Mononuclear cell (primary cell): Measurements from ENCODE around the gene ALG14. TPM values are rescaled to one million over a fixed set of nuclear protein-coding genes. Genes with fewer than 3 reads are reported as not detected.
"Not testable (repeated sequence)": the region's sequence is repeated elsewhere in the genome, so short reads cannot be mapped to it uniquely, and the experiment has no call there.

Source experiments
- H3K27me3 ChIP-seq: 2 replicates; pipeline ENCODE4 v1.6.0; 2011; ENCODE audit warnings: low read length, control low read depth; ENCODE audit not compliant: insufficient read depth
- H3K4me1 ChIP-seq: 2 replicates; pipeline ENCODE4 v1.5.1; 2011; ENCODE audit warnings: mild to moderate bottlenecking, low read length, control low read depth; ENCODE audit not compliant: insufficient read depth
- H3K4me3 ChIP-seq: 2 replicates; pipeline ENCODE4 v1.5.1; 2011; ENCODE audit warnings: mild to moderate bottlenecking, low read length, moderate library complexity
- H3K9me3 ChIP-seq: 2 replicates; pipeline ENCODE4 v1.5.1; 2011; ENCODE audit warnings: low read depth, mild to moderate bottlenecking, control low read depth, low read length
- total RNA-seq: library from RNA; depleted of rRNA; stranded (reverse); fragments of >200 nt; gene quantifications from one replicate; pipeline ENCODE4 v1.2.3, GENCODE V29; 2012

The ALG14 gene
- total RNA-seq, 1 donor, result 0.21 TPM

DNA sequence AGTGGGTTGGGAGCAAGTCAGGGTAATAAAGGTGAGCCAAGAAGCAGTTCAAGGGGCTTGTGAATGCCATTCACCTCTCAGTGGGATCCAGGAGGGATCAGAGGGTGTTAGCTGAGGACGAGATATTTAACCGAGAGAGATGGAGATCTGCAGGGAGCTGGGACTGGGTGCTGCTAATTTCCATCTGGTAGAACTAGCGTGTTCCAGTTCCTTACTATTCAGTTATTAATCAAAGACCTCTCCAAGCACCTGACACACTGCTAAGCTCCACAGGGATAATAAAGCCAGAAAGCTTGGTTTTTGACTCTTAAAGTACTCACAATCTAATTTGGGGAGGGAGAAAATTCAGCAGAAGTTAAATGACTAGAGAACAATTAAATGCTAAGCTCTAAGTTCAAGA lies 57.7 kb downstream of the ALG14 start:
- no peak overlapping the region for H3K4me3 ChIP-seq
- no peaks in the 10 kb centered on the region for H3K9me3 ChIP-seq
- no peaks in the 10 kb centered on the region for H3K27me3 ChIP-seq
- H3K4me1 ChIP-seq, result no peaks in the 10 kb centered on the region

DNA sequence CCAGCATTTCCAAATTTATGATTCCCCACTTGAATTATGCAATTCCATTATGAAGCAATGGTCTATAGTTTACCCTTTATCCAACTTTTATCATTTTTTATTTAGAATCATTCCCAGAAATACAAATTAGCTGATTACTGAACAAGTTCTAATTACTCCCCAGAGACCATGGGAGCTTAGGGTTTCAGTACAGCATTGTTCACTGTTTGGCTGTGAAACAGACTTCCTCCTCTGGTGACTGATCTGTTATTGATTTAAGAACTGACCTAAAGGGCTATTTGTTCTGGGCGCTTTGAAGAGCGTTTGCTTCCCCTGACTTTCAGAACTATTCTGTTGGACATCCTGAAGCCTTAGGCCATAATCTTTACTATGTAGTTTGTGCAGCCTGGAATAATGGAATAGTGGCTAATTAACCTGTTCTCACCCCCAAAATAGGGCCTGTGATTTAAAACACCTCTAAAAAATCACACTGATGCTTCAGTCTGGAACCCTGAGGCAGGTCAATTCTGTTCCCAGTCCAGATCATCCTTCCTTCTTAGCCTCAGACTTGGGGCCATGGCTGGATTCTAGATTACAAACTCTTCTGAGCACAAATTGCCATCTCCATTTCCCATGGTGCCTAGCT lies 58.7 kb downstream of the ALG14 start:
- Histone ChIP-seq H3K9me3 (no peaks in the 10 kb centered on the region), H3K27me3 (no peaks in the 10 kb centered on the region), H3K4me3 (no peak overlapping the region), H3K4me1 (no peaks in the 10 kb centered on the region)

DNA sequence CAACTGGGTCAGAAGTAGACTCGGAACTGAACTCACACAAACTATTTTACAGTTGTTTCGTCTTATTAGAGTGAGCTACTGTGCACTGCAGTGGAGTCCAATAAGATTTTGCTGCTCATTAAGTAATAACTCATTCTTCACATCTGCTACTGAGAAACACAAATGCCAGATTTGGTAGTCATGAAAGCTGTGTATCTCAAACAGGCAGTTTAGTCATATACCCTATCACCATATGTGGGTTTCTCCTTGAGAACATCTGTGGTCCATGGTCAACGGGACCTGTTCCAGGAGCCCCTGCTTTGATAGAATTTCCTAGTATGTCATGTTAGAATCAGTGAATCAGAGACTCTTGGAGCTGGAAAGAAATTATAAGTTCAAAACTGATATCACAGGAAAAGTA lies 60.4 kb downstream of the ALG14 start:
- H3K9me3 ChIP-seq, result no peaks in the 10 kb centered on the region
- H3K27me3 ChIP-seq, result no peaks in the 10 kb centered on the region
- no peak overlapping the region for H3K4me3 ChIP-seq
- H3K4me1 ChIP-seq, result no peaks in the 10 kb centered on the region

DNA sequence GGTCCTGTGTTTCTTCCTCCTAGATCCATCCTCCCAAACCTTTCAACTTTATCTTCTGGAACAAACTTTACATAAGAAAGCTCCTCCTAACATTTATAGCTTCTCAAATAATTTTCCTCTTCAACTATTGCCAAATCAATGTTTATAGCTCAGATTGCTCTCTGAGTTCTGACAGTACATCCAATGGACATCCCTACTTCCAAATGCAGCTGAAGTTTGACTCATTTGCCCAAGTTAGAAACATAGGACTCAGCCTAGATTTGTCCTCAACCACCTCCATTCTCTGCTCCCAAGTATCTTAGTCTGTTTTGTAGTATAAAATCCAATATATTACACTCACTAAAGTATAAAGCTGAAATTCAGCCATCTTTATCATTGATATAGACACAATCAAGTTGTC lies 62.6 kb downstream of the ALG14 start:
- no peaks in the 10 kb centered on the region for H3K4me1 ChIP-seq
- no peaks in the 10 kb centered on the region for H3K27me3 ChIP-seq
- no peak overlapping the region for H3K4me3 ChIP-seq
- H3K9me3 ChIP-seq, result no peaks in the 10 kb centered on the region

DNA sequence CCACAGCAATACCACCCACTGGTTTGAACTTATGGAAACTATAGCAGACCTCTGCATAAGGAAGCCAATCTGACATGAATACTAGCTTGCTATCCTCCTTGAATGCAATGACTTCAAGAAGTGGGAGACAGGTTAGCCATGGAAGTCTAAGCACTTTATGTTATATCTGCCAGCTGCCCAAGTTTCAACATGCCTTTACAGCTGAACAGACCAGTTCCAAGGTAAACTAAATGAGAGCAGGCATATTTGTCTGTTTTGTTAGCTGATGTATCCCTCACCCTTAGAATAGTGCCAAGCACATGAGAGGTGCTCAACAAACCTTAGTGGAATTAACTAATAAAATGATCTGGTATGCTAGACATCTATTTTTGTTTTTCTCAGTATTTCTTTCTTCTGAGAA lies 65.1 kb downstream of the ALG14 start:
- no peaks in the 10 kb centered on the region for H3K9me3 ChIP-seq
- H3K27me3 ChIP-seq, result no peaks in the 10 kb centered on the region
- H3K4me3 ChIP-seq, result no peak overlapping the region
- H3K4me1 ChIP-seq, result no peaks in the 10 kb centered on the region

DNA sequence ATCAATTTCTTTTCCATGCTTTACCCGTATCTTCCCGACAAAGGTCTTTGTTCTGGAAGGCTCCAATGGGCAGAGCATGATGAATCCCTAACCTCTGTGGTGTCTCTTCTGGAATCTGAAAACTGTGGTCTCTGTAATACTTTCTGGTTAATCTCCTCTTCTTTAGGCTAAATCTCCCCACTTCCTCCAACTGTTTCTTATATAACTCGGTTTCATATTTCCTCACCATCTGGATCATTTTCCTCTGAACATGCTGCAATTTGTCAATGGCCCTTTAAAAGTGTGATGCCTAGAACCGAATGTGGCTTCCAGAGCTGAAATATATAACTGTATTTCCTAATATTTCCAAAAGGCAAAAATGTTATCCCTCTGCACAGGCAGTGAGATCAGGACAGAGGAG lies 66.1 kb downstream of the ALG14 start:
- no peaks in the 10 kb centered on the region for H3K4me1 ChIP-seq
- H3K9me3 ChIP-seq, result no peaks in the 10 kb centered on the region
- no peaks in the 10 kb centered on the region for H3K27me3 ChIP-seq
- H3K4me3 ChIP-seq, result no peak overlapping the region

DNA sequence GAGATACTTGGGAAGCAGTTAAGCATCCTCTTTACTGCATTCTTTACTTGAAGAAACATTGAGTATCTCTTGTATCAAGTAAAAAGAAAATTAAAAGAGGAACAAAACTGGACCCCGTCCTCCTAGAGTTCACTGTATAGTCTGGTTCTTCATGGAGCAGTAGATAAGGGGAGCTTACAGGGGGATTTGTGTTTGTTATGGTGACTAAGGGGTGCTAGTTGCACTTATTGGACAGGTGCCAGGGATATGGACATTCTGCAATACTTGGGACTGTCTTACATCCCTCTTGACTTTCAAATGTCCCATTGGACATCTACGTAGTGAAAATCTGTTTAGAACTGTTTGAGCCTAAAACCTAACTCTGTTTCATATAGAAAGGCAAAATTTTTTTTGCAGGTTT lies 67.2 kb downstream of the ALG14 start:
- H3K27me3 ChIP-seq, result no peaks in the 10 kb centered on the region
- H3K4me3 ChIP-seq, result no peak overlapping the region
- no peaks in the 10 kb centered on the region for H3K4me1 ChIP-seq
- no peaks in the 10 kb centered on the region for H3K9me3 ChIP-seq

DNA sequence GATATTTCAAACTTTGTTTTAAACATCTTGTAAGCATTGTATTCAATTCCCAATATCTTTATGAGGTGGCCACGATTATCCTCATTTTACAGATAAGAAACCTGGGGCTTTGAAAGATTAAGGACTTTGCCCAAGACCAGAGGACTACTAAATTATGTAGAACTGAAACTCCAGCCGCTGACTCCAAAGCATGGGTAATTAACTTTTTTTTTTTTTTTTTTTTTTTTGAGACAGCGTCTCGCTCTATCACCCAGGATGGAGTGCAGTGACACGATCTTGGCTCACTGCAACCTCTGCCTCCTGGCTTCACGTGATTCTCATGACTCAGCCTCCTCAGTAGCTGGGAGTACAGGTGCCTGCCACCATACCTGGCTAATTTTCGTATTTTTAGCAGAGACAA lies 68.7 kb downstream of the ALG14 start:
- Histone ChIP-seq H3K27me3 (no peaks in the 10 kb centered on the region), H3K4me1 (no peaks in the 10 kb centered on the region), H3K4me3 (no peak overlapping the region), H3K9me3 (no peaks in the 10 kb centered on the region)

DNA sequence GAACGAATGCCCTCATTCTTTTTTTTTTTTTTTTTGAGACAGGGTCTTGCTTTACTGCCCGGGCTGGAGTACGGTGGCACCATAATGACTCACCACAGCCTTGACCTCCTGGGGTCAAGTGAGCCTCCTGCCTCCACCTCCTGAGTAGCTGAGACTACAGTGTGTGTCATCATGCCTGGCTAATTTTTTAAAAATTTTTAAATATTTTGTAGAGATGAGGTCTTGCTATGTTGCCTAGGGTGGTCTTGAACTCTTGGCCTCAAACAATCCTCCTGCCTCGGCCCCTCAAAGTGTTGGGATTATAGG lies 69.4 kb downstream of the ALG14 start:
- Histone ChIP-seq H3K4me3 (no peak overlapping the region), H3K4me1 (no peaks in the 10 kb centered on the region), H3K9me3 (no peaks in the 10 kb centered on the region), H3K27me3 (no peaks in the 10 kb centered on the region)

DNA sequence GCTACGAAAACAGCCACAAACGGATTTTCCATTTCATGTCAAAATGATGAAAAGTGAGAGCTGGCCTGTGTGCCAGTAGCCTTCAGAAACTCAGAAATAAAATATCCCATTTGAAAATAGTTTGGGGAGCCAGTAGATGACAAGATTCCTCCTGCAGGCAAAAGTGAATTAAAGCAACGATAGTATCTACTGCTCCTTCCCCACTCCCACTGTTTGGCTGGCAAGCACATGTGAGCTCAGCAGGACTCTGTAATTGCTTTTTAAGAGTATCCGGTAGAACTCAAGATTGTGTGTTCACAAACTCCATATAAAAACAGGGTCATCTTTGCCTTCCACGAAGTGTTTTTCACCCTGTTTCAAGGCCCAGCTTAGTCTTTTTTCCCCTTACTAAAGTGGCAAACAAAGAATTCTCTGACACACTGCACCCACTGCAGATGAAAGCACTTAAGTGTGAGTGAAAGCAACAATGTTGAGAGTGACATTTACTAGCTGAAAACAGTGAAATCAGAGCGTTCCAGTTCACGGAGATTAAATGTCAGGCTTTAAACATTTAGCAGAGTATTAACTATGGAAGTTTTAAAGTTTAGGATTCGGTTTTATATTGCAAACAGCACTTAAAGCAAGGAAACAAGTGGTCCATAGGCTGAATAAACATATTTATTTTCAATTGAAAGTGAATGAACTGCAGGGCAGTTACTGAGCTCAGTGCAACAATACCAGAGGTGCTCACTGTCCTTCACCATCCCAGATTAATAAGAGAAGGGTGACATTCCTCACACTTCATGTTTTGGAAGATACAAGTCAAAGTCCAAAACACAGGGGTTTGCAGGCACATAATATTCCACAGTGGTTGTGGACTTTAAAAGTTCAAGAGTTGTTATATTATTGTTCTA lies 70.0 kb downstream of the ALG14 start:
- H3K4me1 ChIP-seq, result no peaks in the 10 kb centered on the region
- no peak overlapping the region for H3K4me3 ChIP-seq
- no peaks in the 10 kb centered on the region for H3K9me3 ChIP-seq
- H3K27me3 ChIP-seq, result no peaks in the 10 kb centered on the region

DNA sequence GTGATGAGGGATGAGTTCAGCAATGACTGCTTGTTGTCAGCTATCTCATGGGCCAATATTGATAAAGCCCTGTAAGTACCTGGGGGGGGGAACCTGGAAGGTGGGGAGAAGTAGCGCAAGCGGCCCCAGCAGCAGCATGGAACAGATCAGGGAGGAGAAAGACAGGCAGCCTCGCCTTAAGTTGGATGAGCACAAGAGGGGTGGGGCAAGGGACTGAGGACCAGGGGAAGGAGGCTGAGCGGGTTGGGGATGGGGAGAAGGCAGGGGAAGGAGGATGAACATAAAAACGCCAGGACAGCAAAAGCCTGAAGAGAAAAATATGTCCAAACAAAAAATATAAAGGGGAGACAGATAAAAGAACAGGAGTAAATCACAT lies 70.6 kb downstream of the ALG14 start:
- H3K9me3 ChIP-seq, result no peaks in the 10 kb centered on the region
- H3K4me3 ChIP-seq, result no peak overlapping the region
- H3K27me3 ChIP-seq, result no peaks in the 10 kb centered on the region
- no peaks in the 10 kb centered on the region for H3K4me1 ChIP-seq

DNA sequence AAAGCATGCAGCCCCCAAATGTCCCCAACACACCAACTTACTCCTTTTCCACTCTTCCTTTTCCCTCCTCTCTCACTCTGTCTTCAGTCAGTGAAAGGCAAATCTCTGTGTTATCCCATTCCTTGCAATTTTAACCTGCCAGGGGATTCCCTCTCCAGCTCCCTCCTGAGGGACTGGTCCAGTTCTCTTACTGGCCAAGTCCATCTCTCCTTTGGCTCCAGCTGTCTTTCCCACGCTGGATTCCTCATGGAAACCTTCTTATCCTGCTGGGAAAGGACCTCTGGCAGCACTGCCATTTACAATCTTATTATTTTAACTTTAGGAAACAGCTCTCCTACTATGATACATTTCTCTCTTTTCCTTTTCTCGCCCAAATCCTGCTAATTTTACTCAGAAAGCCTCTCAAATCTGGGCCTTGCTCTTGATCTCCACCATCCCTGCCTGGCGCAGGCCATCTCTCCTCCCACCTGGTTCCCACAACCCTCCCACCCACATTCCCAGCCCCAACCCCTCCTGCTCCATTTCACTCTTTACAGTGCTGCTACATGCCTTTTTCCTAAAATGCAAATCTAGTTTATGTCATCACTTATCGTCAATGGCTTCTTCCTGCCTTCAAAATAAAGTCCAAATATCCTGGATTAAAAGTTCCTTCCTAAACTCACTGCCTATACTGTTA lies 73.2 kb downstream of the ALG14 start:
- H3K9me3 ChIP-seq, result no peaks in the 10 kb centered on the region
- H3K4me1 ChIP-seq, result no peaks in the 10 kb centered on the region
- no peak overlapping the region for H3K4me3 ChIP-seq
- no peaks in the 10 kb centered on the region for H3K27me3 ChIP-seq

DNA sequence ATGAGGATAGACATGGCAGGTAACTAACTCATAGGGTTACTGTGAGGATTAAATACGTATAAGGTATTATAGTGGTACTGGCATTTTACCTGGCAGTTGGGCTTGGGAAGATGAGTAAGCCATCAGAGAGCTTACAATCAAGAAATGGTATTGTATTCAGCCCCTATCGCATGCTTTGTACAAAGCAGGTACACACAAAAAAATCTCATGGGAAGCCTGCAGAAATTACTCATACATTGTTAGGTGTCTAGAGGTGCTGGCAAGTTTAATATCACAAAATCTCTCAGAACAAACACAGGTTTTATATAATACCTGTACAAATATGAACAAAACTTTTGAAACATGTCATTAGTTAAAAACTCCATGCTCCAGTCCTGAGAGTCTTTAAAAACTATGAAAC lies 74.0 kb downstream of the ALG14 start:
- Histone ChIP-seq H3K4me3 (no peak overlapping the region), H3K9me3 (no peaks in the 10 kb centered on the region), H3K27me3 (no peaks in the 10 kb centered on the region), H3K4me1 (no peaks in the 10 kb centered on the region)

DNA sequence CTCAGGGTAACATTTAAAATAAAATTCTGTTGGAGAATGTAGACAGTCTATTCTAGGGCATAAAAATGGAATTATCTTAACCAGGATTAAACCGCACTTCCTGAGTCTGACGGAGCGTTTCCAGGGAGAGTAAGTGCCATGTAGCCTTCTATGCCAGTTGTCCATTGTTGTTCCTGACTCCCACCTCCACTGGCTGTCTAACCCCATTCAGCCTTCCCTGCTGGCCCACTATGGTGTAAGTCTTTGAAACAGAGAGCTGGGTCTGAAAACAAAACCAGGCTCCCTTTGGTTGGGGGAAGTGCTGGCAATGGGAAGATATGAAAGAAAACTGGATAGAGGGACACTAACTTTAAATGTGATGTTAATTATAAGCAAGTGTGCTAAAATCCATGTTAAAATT lies 74.6 kb downstream of the ALG14 start:
- Histone ChIP-seq H3K4me3 (no peak overlapping the region), H3K27me3 (no peaks in the 10 kb centered on the region), H3K4me1 (no peaks in the 10 kb centered on the region), H3K9me3 (no peaks in the 10 kb centered on the region)

DNA sequence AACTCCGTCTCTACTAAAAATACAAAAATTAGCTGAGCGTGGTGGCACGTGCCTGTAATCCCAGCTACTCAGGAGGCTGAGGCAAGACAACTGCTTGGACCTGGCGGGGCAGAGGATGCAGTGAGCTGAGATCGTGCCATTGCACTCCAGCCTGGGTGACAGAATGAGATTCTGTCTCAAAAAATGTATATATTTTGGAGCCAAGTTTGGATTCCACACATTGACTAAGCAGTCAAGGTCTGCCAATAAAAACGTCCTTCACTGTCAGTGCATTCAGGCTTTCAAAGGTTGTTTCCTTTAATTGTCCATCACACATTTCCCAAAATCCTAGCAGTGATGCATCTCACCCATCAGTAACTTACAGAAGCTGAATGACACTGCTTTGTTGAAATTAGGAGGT lies 77.2 kb downstream of the ALG14 start:
- H3K4me3 ChIP-seq, H3K9me3 ChIP-seq, H3K27me3 ChIP-seq, H3K4me1 ChIP-seq: not testable (repeated sequence)

DNA sequence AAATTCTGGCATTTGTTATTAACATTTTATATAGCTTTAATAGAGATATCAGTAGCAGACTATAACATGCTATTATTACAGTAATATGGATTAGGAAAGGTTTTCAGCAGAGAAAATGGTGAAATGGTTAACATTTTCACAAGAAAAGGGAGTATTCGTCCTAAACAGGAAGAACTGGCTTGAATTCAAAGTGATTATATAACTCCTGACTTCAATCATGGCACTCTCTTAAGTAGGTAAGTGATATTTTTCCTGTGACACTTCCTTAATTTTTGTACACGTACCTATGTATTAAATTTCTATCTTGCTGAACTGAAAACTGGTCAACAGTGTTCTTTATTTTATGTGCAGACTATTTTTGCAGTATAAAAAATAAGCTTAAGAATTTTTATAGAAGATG lies 77.9 kb downstream of the ALG14 start:
- Histone ChIP-seq H3K27me3 (no peaks in the 10 kb centered on the region), H3K4me1 (no peaks in the 10 kb centered on the region), H3K9me3 (no peaks in the 10 kb centered on the region), H3K4me3 (no peak overlapping the region)
